RPMI8226 (cell line): Measurements from ENCODE around the gene ATP8A1.

Experiments
- DNase-seq: peaks from one replicate; pipeline ENCODE4 v3.0.0-alpha.2; 2015

ATP8A1 gene

GRCh38 chr4:42646999-42647541, 9.8 kb downstream of the ATP8A1 start:
- DNase-seq: no peak

GRCh38 chr4:42646013-42646784, 10.7 kb downstream of the ATP8A1 start:
- no peak for DNase-seq

- DNase-seq: no peak
Observed at GRCh38 chr4:42644897-42645296, 12.0 kb downstream of the ATP8A1 start.

GRCh38 chr4:42643685-42644084, 13.2 kb downstream of the ATP8A1 start:
- no peak for DNase-seq

GRCh38 chr4:42642845-42643615, 13.9 kb downstream of the ATP8A1 start:
- no peak for DNase-seq

- DNase-seq: no peak
Observed at GRCh38 chr4:42642101-42642797, 14.7 kb downstream of the ATP8A1 start.

- no peak for DNase-seq
Observed at GRCh38 chr4:42641656-42642055, 15.2 kb downstream of the ATP8A1 start.

GRCh38 chr4:42641161-42641560, 15.7 kb downstream of the ATP8A1 start:
- DNase-seq: no peak

GRCh38 chr4:42640613-42641012, 16.3 kb downstream of the ATP8A1 start:
- no peak for DNase-seq

GRCh38 chr4:42638993-42639392, 17.9 kb downstream of the ATP8A1 start:
- DNase-seq: no peak

GRCh38 chr4:42638321-42638720, 18.6 kb downstream of the ATP8A1 start:
- DNase-seq: no peak

GRCh38 chr4:42637867-42638266, 19.0 kb downstream of the ATP8A1 start:
- no peak for DNase-seq

- DNase-seq: no peak
Observed at GRCh38 chr4:42637104-42637503, 19.8 kb downstream of the ATP8A1 start.

GRCh38 chr4:42636645-42636949, 20.3 kb downstream of the ATP8A1 start:
- DNase-seq: no peak

GRCh38 chr4:42633605-42634388, 23.1 kb downstream of the ATP8A1 start:
- no peak for DNase-seq

- no peak for DNase-seq
Observed at GRCh38 chr4:42632653-42633382, 24.1 kb downstream of the ATP8A1 start.

GRCh38 chr4:42630908-42631307, 26.0 kb downstream of the ATP8A1 start:
- DNase-seq: no peak

GRCh38 chr4:42628740-42629139, 28.2 kb downstream of the ATP8A1 start:
- DNase-seq: no peak

- DNase-seq: no peak
Observed at GRCh38 chr4:42627885-42628646, 28.8 kb downstream of the ATP8A1 start.

GRCh38 chr4:42626629-42627146, 30.2 kb downstream of the ATP8A1 start:
- no peak for DNase-seq

GRCh38 chr4:42625329-42625728, 31.6 kb downstream of the ATP8A1 start:
- DNase-seq: no peak
